ENCODE data around the gene BCAS3.

The BCAS3 gene

GRCh38 chr17:61253937-61254574, 576.4 kb downstream of the BCAS3 start:
- no peak for DNase-seq
- in situ Hi-C loops (cut with HindIII; ENCODE audit: low pct_ligation_motif_present, low sequenced_read_pairs) = no loop called here
- Histone ChIP-seq H3K27me3 (replicated peaks) (no peaks in the 10 kb centered on the region), H3K4me3 (ENCODE audit: low read depth, low read length) (no peak overlapping the region), H3K27ac (no peak overlapping the region), H3K36me3 (replicated peaks) (no peaks in the 10 kb centered on the region)
- TF ChIP-seq CTCF (IDR thresholded peaks at IDR 0.05; ENCODE audit: low read depth, low read length, missing control alignments) = no peak

- Histone ChIP-seq H3K36me3 (replicated peaks) (no peaks in the 10 kb centered on the region), H3K4me3 (ENCODE audit: low read depth, low read length) (no peak overlapping the region), H3K27ac (no peak overlapping the region), H3K27me3 (replicated peaks) (no peaks in the 10 kb centered on the region)
- in situ Hi-C loops (cut with HindIII; ENCODE audit: low pct_ligation_motif_present, low sequenced_read_pairs) = no loop called here
- no peak for DNase-seq
- no peak for TF ChIP-seq CTCF (IDR thresholded peaks at IDR 0.05; ENCODE audit: low read depth, low read length, missing control alignments)
These were observed 577.3 kb downstream of the BCAS3 start for GRCh38 chr17:61254904-61255303.

- Histone ChIP-seq H3K4me3 (ENCODE audit: low read depth, low read length) (no peak overlapping the region), H3K27ac (no peak overlapping the region), H3K27me3 (replicated peaks) (no peaks in the 10 kb centered on the region), H3K36me3 (replicated peaks) (no peaks in the 10 kb centered on the region)
- no peak for DNase-seq
- no peak for TF ChIP-seq CTCF (IDR thresholded peaks at IDR 0.05; ENCODE audit: low read depth, low read length, missing control alignments)
- in situ Hi-C loops (cut with HindIII; ENCODE audit: low pct_ligation_motif_present, low sequenced_read_pairs) = no loop called here
These were observed 578.0 kb downstream of the BCAS3 start for GRCh38 chr17:61255647-61256046.

- no peak for TF ChIP-seq CTCF (IDR thresholded peaks at IDR 0.05; ENCODE audit: low read depth, low read length, missing control alignments)
- H3K4me3 ChIP-seq (ENCODE audit: low read depth, low read length) = no peak overlapping the region
- no peaks in the 10 kb centered on the region for H3K36me3 ChIP-seq (replicated peaks)
- no peaks in the 10 kb centered on the region for H3K27me3 ChIP-seq (replicated peaks)
- no peak overlapping the region for H3K27ac ChIP-seq
- in situ Hi-C loops (cut with HindIII; ENCODE audit: low pct_ligation_motif_present, low sequenced_read_pairs) = no loop called here
- DNase-seq = no peak
These were observed 581.7 kb downstream of the BCAS3 start for GRCh38 chr17:61259360-61259759.

- Histone ChIP-seq H3K27ac (peak overlapping the region; percentile 46), H3K36me3 (replicated peaks) (no peaks in the 10 kb centered on the region), H3K4me3 (ENCODE audit: low read depth, low read length) (no peak overlapping the region), H3K27me3 (replicated peaks) (no peaks in the 10 kb centered on the region)
- TF ChIP-seq CTCF (IDR thresholded peaks at IDR 0.05; ENCODE audit: low read depth, low read length, missing control alignments) = no peak
- in situ Hi-C loops (cut with HindIII; ENCODE audit: low pct_ligation_motif_present, low sequenced_read_pairs) = no loop called here
- peak; percentile 60 for DNase-seq
These were observed 582.6 kb downstream of the BCAS3 start for GRCh38 chr17:61260071-61260797.

All from brain microvascular endothelial cell (primary cell).